Measurements from ENCODE around the gene BRD4.
A peak's percentile ranks its signal among the peaks of the same experiment; 100 is the strongest.

The BRD4 gene

DNA sequence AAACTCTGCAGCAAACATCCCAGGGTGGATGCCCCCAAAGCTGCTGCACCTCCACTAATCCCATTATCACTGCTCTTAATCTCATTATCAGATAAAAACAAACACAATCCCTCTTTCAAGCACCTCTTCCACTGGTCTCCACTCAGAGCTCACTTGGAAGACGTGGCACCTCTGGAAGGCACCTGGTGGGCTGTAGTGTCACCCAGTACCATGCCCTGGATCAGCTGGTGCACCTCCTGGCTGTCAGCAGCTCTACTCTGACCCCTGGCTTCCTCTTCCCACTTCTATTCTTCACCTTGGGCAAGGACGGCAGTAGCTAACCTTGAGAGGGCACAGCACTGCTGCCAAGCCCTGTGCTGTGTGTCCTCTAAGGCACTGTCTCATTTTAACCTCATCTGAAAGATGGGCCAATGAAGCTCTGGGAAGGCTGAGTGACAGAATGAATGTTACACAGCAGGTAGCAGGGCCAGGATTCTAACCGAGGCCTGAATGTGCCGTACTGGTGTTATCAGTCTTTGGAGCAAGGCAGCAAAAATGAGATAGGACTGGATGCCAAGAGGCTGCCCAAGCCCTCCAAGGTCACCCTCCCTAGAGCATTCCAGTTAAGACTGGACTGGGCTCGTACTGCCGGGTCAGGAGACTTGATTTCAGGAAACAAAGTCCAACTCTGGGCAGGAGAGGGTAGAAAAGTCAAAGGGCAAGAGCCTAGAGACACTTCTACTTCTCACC lies 7.4 kb downstream of the BRD4 start:
- CTCF ChIA-PET: interaction anchor here (0.7 to 2.0 kb wide), 5 partner anchors 8 to 53 kb away, joined by 3 to 4 read pairs (median 3); no protein-coding TSS in a partner anchor
- peak overlapping the region in 1 of 7 experiments; percentile 1 for H3K4me3 ChIP-seq (ENCODE audit: control insufficient read depth in 1 of 7, extremely low read depth in 1 of 7, insufficient read depth in 4 of 7, low read depth in 2 of 7, low read length in 6 of 7)
- WGBS (ENCODE audit: insufficient coverage): 82% methylated on average over 5 of the region's 6 CpGs
- POLR2A ChIA-PET: interaction anchor here (0.5 to 0.9 kb wide), 3 partner anchors 9 to 15 kb away, joined by 3 to 4 read pairs (median 3); no protein-coding TSS in a partner anchor
- no peaks in the 10 kb centered on the region for H3K27me3 ChIP-seq (replicated peaks in 2 of 5; ENCODE audit: control insufficient read depth in 4 of 5, insufficient read depth in 5 of 5, low read length in 4 of 5)
- peaks cover 0 to 3% (median 0%) of the 10 kb centered on the region in 4 experiments for H3K36me3 ChIP-seq (ENCODE audit: control insufficient read depth in 4 of 4, insufficient read depth in 4 of 4, low read length in 3 of 4)
- H3K4me1 ChIP-seq (ENCODE audit: control extremely low read depth in 1 of 4, control insufficient read depth in 4 of 4, insufficient read depth in 4 of 4, low read length in 3 of 4): peaks cover 17 to 61% (median 44%) of the 10 kb centered on the region in 4 experiments
- no peak for DNase-seq
- H3K27ac ChIP-seq (ENCODE audit: insufficient read depth in 1 of 2, low read depth in 1 of 2, low read length in 2 of 2, poor library complexity in 1 of 2, severe bottlenecking in 2 of 2): no peak overlapping the region
- H3K9me3 ChIP-seq (ENCODE audit: control extremely low read depth in 1 of 5, control insufficient read depth in 4 of 5, insufficient read depth in 2 of 5, low read depth in 1 of 5, low read length in 4 of 5): no peaks in the 10 kb centered on the region

DNA sequence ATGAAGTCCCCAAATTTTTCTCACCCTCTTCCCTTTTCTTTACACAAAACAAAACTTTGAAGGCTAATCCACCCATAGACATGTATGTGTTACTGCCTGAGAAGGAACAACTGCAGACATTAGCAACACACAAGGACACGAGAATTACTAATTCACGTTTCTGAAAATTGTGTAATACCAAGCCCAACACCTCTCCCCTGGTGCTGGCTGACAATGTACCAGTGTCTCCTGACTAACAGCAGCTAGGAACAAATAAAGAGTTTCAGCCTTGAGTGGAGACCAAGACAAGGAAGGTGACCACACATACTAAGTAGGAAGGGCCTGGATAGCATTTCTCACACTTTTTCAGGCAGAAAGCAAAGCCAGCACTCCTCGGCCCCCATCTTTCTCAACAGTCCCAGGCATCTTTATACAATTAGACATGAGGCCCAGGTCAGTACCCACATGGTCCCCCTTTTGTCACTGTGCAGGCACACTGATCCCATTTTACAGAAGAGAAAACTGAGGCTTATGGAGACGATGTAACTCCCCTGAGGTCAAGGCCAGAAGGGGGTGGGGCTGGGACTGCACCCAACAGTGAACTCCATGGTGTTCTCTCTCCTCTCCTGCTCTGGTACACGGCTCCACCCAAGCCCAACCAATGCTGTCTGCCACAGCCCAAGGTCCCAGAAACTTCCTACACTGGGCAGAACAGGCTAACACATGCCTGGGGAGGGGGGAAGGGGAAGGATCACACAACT lies 8.7 kb downstream of the BRD4 start:
- peaks cover 0 to 3% (median 0%) of the 10 kb centered on the region in 4 experiments for H3K36me3 ChIP-seq (ENCODE audit: control insufficient read depth in 4 of 4, insufficient read depth in 4 of 4, low read length in 3 of 4)
- no peaks in the 10 kb centered on the region for H3K9me3 ChIP-seq (ENCODE audit: control extremely low read depth in 1 of 5, control insufficient read depth in 4 of 5, insufficient read depth in 2 of 5, low read depth in 1 of 5, low read length in 4 of 5)
- no peaks in the 10 kb centered on the region for H3K27me3 ChIP-seq (replicated peaks in 2 of 5; ENCODE audit: control insufficient read depth in 4 of 5, insufficient read depth in 5 of 5, low read length in 4 of 5)
- ChIA-PET CTCF (interaction anchor here (0.6 to 2.0 kb wide), 2 partner anchors 32 to 433 kb away, joined by 3 to 4 read pairs; no protein-coding TSS in a partner anchor), POLR2A (interaction anchor here (0.6 kb wide), 1 partner anchor 10 kb away, joined by 3 read pairs; no protein-coding TSS in a partner anchor)
- peak overlapping the region in 2 of 7 experiments; percentile 14 to 19 for H3K4me3 ChIP-seq (ENCODE audit: control insufficient read depth in 1 of 7, extremely low read depth in 1 of 7, insufficient read depth in 4 of 7, low read depth in 2 of 7, low read length in 6 of 7)
- peak overlapping the region in 1 of 2 experiments; percentile 55 for H3K27ac ChIP-seq (ENCODE audit: insufficient read depth in 1 of 2, low read depth in 1 of 2, low read length in 2 of 2, poor library complexity in 1 of 2, severe bottlenecking in 2 of 2)
- 50% methylated on average over 3 of the region's 5 CpGs for WGBS (ENCODE audit: insufficient coverage)
- peak in 2 of 3 donors; percentile 62 to 72 for DNase-seq
- peaks cover 17 to 65% (median 48%) of the 10 kb centered on the region in 4 experiments for H3K4me1 ChIP-seq (ENCODE audit: control extremely low read depth in 1 of 4, control insufficient read depth in 4 of 4, insufficient read depth in 4 of 4, low read length in 3 of 4)

DNA sequence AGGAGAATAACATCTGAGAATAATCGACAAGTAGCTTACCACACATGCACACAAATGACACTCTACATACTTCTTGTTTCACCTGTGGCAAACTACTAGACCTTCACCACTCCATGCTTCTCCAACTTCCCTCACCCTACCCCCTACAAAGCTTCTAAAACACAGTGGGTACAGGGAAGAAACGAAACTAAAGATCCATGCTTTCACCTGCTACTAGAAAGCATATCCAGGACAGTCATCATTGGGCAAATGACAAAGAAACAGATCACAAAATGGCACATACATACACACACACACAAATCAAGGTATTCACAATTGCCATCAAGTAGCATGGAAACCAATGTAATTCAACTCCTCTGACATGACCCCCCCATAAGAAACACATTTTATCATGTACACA lies 10.6 kb downstream of the BRD4 start:
- peaks cover 27 to 72% (median 46%) of the 10 kb centered on the region in 4 experiments for H3K4me1 ChIP-seq (ENCODE audit: control extremely low read depth in 1 of 4, control insufficient read depth in 4 of 4, insufficient read depth in 4 of 4, low read length in 3 of 4)
- ChIA-PET POLR2A (no interaction called here), CTCF (interaction anchor here (0.9 to 1.3 kb wide), 2 partner anchors 22 to 50 kb away, joined by 3 read pairs; no protein-coding TSS in a partner anchor)
- no peak for DNase-seq
- H3K27me3 ChIP-seq (replicated peaks in 2 of 5; ENCODE audit: control insufficient read depth in 4 of 5, insufficient read depth in 5 of 5, low read length in 4 of 5): no peaks in the 10 kb centered on the region
- H3K9me3 ChIP-seq (ENCODE audit: control extremely low read depth in 1 of 5, control insufficient read depth in 4 of 5, insufficient read depth in 2 of 5, low read depth in 1 of 5, low read length in 4 of 5): no peaks in the 10 kb centered on the region
- peaks cover 0 to 4% (median 0%) of the 10 kb centered on the region in 4 experiments for H3K36me3 ChIP-seq (ENCODE audit: control insufficient read depth in 4 of 4, insufficient read depth in 4 of 4, low read length in 3 of 4)
- H3K4me3 ChIP-seq (ENCODE audit: control insufficient read depth in 1 of 7, extremely low read depth in 1 of 7, insufficient read depth in 4 of 7, low read depth in 2 of 7, low read length in 6 of 7): no peak overlapping the region
- no peak overlapping the region for H3K27ac ChIP-seq (ENCODE audit: insufficient read depth in 1 of 2, low read depth in 1 of 2, low read length in 2 of 2, poor library complexity in 1 of 2, severe bottlenecking in 2 of 2)
- 88% methylated on average over 1 of the region's 2 CpGs for WGBS (ENCODE audit: insufficient coverage)

DNA sequence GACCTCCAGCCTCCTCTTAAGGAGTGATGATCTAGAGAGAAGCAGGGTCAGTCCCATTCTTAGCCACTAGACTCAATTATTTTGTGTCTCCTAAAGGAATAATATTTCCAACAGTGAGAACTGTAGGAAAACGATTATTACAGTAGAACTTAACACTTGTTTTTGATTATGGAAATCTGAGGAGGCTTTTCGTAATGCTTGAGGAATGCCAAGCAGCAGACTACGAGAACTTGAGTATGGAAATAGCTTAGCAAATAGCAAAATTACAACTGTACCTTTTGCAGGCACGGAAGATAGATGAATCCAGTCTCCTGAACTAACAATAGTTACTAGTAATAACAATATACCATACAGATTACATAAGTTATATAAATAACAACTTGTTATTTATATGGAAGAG lies 12.2 kb downstream of the BRD4 start:
- H3K9me3 ChIP-seq (ENCODE audit: control extremely low read depth in 1 of 5, control insufficient read depth in 4 of 5, insufficient read depth in 2 of 5, low read depth in 1 of 5, low read length in 4 of 5): no peaks in the 10 kb centered on the region
- peaks cover 0 to 9% (median 0%) of the 10 kb centered on the region in 4 experiments for H3K36me3 ChIP-seq (ENCODE audit: control insufficient read depth in 4 of 4, insufficient read depth in 4 of 4, low read length in 3 of 4)
- 90% methylated on average over 2 of the region's 4 CpGs for WGBS (ENCODE audit: insufficient coverage)
- peaks cover 21 to 65% (median 42%) of the 10 kb centered on the region in 4 experiments for H3K4me1 ChIP-seq (ENCODE audit: control extremely low read depth in 1 of 4, control insufficient read depth in 4 of 4, insufficient read depth in 4 of 4, low read length in 3 of 4)
- no peaks in the 10 kb centered on the region for H3K27me3 ChIP-seq (replicated peaks in 2 of 5; ENCODE audit: control insufficient read depth in 4 of 5, insufficient read depth in 5 of 5, low read length in 4 of 5)
- H3K27ac ChIP-seq (ENCODE audit: insufficient read depth in 1 of 2, low read depth in 1 of 2, low read length in 2 of 2, poor library complexity in 1 of 2, severe bottlenecking in 2 of 2): no peak overlapping the region
- DNase-seq: no peak
- no peak overlapping the region for H3K4me3 ChIP-seq (ENCODE audit: control insufficient read depth in 1 of 7, extremely low read depth in 1 of 7, insufficient read depth in 4 of 7, low read depth in 2 of 7, low read length in 6 of 7)
- ChIA-PET POLR2A (interaction anchor here (0.6 to 1.2 kb wide), 2 partner anchors 9 to 16 kb away, joined by 3 read pairs; no protein-coding TSS in a partner anchor), CTCF (interaction anchor here (0.7 to 1.3 kb wide), 2 partner anchors 10 to 23 kb away, joined by 3 read pairs; no protein-coding TSS in a partner anchor)

DNA sequence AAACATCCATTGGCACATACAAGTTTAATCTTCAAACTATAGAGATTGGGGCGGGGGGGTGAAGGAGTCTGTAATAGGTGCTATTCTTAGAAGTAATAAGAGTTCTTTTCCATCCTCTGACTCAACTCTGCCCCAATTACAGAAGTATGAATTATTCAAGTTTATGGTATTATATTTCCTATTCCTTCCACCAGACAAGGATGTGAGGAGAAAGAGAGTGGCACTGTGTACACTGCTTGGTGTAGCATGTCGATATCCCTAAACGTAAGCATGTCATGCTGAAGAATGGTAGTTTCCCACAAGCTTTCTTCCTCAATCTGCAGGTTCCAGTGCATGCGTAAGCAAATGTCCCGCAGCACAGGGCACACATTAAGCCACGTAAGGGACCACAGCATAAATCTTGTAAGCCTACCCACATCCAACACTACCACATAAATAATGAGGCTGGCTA lies 14.1 kb downstream of the BRD4 start:
- H3K4me3 ChIP-seq (ENCODE audit: control insufficient read depth in 1 of 7, extremely low read depth in 1 of 7, insufficient read depth in 4 of 7, low read depth in 2 of 7, low read length in 6 of 7): peak overlapping the region in 2 of 7 experiments; percentile 29 to 37
- no peaks in the 10 kb centered on the region for H3K9me3 ChIP-seq (ENCODE audit: control extremely low read depth in 1 of 5, control insufficient read depth in 4 of 5, insufficient read depth in 2 of 5, low read depth in 1 of 5, low read length in 4 of 5)
- POLR2A ChIA-PET: interaction anchor here (0.8 to 1.6 kb wide), 3 partner anchors 8 to 14 kb away, joined by 3 to 5 read pairs (median 3); partner anchors contain the start of gene BRD4
- H3K36me3 ChIP-seq (ENCODE audit: control insufficient read depth in 4 of 4, insufficient read depth in 4 of 4, low read length in 3 of 4): peaks cover 0 to 9% (median 0%) of the 10 kb centered on the region in 4 experiments
- H3K4me1 ChIP-seq (ENCODE audit: control extremely low read depth in 1 of 4, control insufficient read depth in 4 of 4, insufficient read depth in 4 of 4, low read length in 3 of 4): peaks cover 18 to 50% (median 26%) of the 10 kb centered on the region in 4 experiments
- peak overlapping the region; percentile 6 to 67 for H3K27ac ChIP-seq (ENCODE audit: insufficient read depth in 1 of 2, low read depth in 1 of 2, low read length in 2 of 2, poor library complexity in 1 of 2, severe bottlenecking in 2 of 2)
- WGBS (ENCODE audit: insufficient coverage): 0% methylated on average over 2 of the region's 6 CpGs
- CTCF ChIA-PET: interaction anchor here (1.3 to 1.6 kb wide), 2 partner anchors 19 to 25 kb away, joined by 3 to 4 read pairs; no protein-coding TSS in a partner anchor
- no peaks in the 10 kb centered on the region for H3K27me3 ChIP-seq (replicated peaks in 2 of 5; ENCODE audit: control insufficient read depth in 4 of 5, insufficient read depth in 5 of 5, low read length in 4 of 5)
- peak; percentile 85 to 94 (median 92) for DNase-seq

DNA sequence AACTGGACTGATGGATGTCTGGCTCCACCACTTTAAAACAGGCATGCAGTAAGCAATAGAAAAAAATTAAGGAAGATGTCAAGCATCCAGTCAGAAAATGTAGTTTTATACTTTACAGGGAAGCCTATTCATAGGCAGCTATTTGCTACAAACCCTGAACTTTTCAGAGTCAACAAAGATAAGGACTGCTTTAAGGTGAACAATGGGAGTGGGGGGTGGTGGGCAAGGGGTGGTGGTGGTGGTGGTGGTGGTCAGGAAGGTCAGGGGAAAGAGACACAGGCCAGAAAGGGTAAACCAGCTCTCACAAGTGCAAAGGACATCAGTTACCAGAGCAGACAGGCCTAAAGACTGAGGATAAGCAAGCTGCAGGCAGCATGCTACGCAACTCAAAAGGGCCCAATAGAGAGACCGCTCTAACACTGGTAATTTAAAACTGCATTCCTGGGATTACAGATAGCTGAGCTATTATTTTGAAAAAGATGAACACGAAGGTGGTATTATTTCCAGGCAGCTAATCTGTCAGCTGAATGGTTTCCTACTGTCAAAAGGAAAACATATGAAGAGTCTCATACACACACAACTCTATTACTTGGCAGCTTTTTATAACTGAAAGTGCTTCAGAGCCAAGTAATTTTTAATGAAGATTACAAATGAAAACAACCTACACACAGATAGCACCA lies 14.8 kb downstream of the BRD4 start:
- Histone ChIP-seq H3K27ac (ENCODE audit: insufficient read depth in 1 of 2, low read depth in 1 of 2, low read length in 2 of 2, poor library complexity in 1 of 2, severe bottlenecking in 2 of 2) (peak overlapping the region; percentile 6 to 30), H3K36me3 (ENCODE audit: control insufficient read depth in 4 of 4, insufficient read depth in 4 of 4, low read length in 3 of 4) (peaks cover 0 to 9% (median under 1%) of the 10 kb centered on the region in 4 experiments), H3K27me3 (replicated peaks in 2 of 5; ENCODE audit: control insufficient read depth in 4 of 5, insufficient read depth in 5 of 5, low read length in 4 of 5) (no peaks in the 10 kb centered on the region), H3K9me3 (ENCODE audit: control extremely low read depth in 1 of 5, control insufficient read depth in 4 of 5, insufficient read depth in 2 of 5, low read depth in 1 of 5, low read length in 4 of 5) (no peaks in the 10 kb centered on the region), H3K4me1 (ENCODE audit: control extremely low read depth in 1 of 4, control insufficient read depth in 4 of 4, insufficient read depth in 4 of 4, low read length in 3 of 4) (peaks cover 15 to 48% (median 25%) of the 10 kb centered on the region in 4 experiments), H3K4me3 (ENCODE audit: control insufficient read depth in 1 of 7, extremely low read depth in 1 of 7, insufficient read depth in 4 of 7, low read depth in 2 of 7, low read length in 6 of 7) (peak overlapping the region in 1 of 7 experiments; percentile 29)
- 100% methylated on average over 2 of the region's 3 CpGs for WGBS (ENCODE audit: insufficient coverage)
- ChIA-PET POLR2A (interaction anchor here (1.0 to 1.6 kb wide), 2 partner anchors 9 to 15 kb away, joined by 3 to 5 read pairs; partner anchors contain the start of gene BRD4), CTCF (interaction anchor here (0.8 to 1.6 kb wide), 7 partner anchors 7 to 24 kb away, joined by 3 to 6 read pairs (median 4); no protein-coding TSS in a partner anchor)
- no peak for DNase-seq
